ENCODE results near the gene LRRC3. TPM values are rescaled to one million over a fixed set of nuclear protein-coding genes. Genes with fewer than 3 reads are reported as not detected.

The LRRC3 gene
- total RNA-seq = 1 to 10 TPM; 4.0 to 4.2 TPM

GRCh38 chr21:44454747-44455523 lies at the start of gene LRRC3:
Gene LRRC3, plus strand, starts transcription at chr21:44455510. Its CDS starts 1,135 bp downstream, at chr21:44456645.

Other genes with a start within 250 kb of the LRRC3 start
- 1 to 10 TPM; 5.0 to 5.5 TPM for gene ICOSLG, start 214.6 kb upstream of the LRRC3 start, total RNA-seq
- gene DNMT3L, start 193.6 kb upstream of the LRRC3 start, total RNA-seq = not detected
- gene AIRE, start 169.6 kb upstream of the LRRC3 start, total RNA-seq = not detected
- gene PFKL, start 155.5 kb upstream of the LRRC3 start, total RNA-seq = 100 to 1,000 TPM; 192 to 195 TPM
- 10 to 100 TPM; 18.6 to 18.8 TPM for gene CFAP410, start 116.1 kb upstream of the LRRC3 start, total RNA-seq
- 10 to 100 TPM; 37.3 to 37.7 TPM for gene TRPM2, start 101.9 kb upstream of the LRRC3 start, total RNA-seq
- not detected for gene KRTAP10-1, start 84.7 kb downstream of the LRRC3 start, total RNA-seq
- gene KRTAP10-2, start 96.0 kb downstream of the LRRC3 start, total RNA-seq = not detected
- not detected for gene KRTAP10-3, start 103.3 kb downstream of the LRRC3 start, total RNA-seq
- gene KRTAP10-4, start 118.2 kb downstream of the LRRC3 start, total RNA-seq = not detected
- not detected for gene KRTAP10-5, start 125.1 kb downstream of the LRRC3 start, total RNA-seq
- gene KRTAP10-6, start 137.0 kb downstream of the LRRC3 start, total RNA-seq = not detected
- not detected for gene KRTAP10-7, start 145.1 kb downstream of the LRRC3 start, total RNA-seq
- gene KRTAP10-8, start 156.6 kb downstream of the LRRC3 start, total RNA-seq = not detected
- gene KRTAP10-9, start 171.6 kb downstream of the LRRC3 start, total RNA-seq = not detected
- not detected for gene KRTAP10-10, start 181.8 kb downstream of the LRRC3 start, total RNA-seq
- not detected for gene KRTAP10-11, start 190.9 kb downstream of the LRRC3 start, total RNA-seq
- gene KRTAP12-4, start 199.1 kb downstream of the LRRC3 start, total RNA-seq = not detected
- not detected for gene KRTAP12-3, start 202.4 kb downstream of the LRRC3 start, total RNA-seq
- not detected for gene KRTAP12-2, start 211.4 kb downstream of the LRRC3 start, total RNA-seq
- not detected for gene KRTAP12-1, start 226.7 kb downstream of the LRRC3 start, total RNA-seq
- not detected for gene KRTAP10-12, start 241.7 kb downstream of the LRRC3 start, total RNA-seq

Data from activated naive CD4-positive, alpha-beta T cell treated with anti-CD3 and anti-CD28 coated beads, Interleukin-2, amount 10 ng/mL, durations not matched to agents 5 hours and 36 hours (primary cell).